NT2/D1 (cell line): ENCODE data around the gene TOP3A.

Source experiments
- SUZ12 ChIP-seq: IDR thresholded peaks from 2 replicates; pipeline ENCODE4 v1.6.1; 2011; ENCODE audit not compliant: insufficient read length, insufficient read depth; ENCODE audit errors: extremely low read depth
- YY1 ChIP-seq: IDR thresholded peaks from 2 replicates; pipeline ENCODE4 v1.6.1; 2011; ENCODE audit not compliant: insufficient read length, insufficient read depth
- ZNF274 ChIP-seq: IDR thresholded peaks from 2 replicates; pipeline ENCODE4 v1.6.1; 2011; ENCODE audit warnings: mild to moderate bottlenecking, low read depth, low read length

- TF ChIP-seq YY1, result no peak
- no peak for TF ChIP-seq ZNF274
- no peak for TF ChIP-seq SUZ12
Measured at GRCh38 chr17:18327093-18327492, 12.3 kb upstream of the TOP3A start.
